ENCODE measurements around the gene ADAMTS20.
"Not testable (repeated sequence)": the region's sequence is repeated elsewhere in the genome, so short reads cannot be mapped to it uniquely, and the experiment has no call there.

ADAMTS20 gene

DNA sequence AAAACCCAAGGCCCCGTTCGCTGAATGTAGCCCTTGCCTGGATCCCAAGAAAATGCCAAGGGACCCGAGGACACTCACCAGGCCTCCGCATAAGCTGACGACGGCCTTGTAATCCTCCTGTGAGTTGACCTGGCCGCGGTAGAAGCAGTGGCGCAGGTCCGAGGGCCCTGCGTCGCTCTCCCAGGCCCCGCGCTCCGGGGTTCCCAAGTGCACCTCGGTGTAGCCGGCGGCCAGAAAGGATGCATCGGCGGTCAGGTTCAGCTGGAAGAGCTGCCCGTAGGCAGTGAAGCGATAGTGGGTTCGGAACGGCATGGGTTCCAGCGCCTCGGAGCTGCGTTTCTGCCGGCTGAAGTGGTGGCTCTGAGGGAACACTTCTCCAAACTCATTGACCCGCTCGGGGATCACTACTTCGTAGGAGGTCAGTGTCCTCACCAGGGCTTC, 1.2 kb downstream of the ADAMTS20 start:
- TF ChIP-seq, protein P1, sequence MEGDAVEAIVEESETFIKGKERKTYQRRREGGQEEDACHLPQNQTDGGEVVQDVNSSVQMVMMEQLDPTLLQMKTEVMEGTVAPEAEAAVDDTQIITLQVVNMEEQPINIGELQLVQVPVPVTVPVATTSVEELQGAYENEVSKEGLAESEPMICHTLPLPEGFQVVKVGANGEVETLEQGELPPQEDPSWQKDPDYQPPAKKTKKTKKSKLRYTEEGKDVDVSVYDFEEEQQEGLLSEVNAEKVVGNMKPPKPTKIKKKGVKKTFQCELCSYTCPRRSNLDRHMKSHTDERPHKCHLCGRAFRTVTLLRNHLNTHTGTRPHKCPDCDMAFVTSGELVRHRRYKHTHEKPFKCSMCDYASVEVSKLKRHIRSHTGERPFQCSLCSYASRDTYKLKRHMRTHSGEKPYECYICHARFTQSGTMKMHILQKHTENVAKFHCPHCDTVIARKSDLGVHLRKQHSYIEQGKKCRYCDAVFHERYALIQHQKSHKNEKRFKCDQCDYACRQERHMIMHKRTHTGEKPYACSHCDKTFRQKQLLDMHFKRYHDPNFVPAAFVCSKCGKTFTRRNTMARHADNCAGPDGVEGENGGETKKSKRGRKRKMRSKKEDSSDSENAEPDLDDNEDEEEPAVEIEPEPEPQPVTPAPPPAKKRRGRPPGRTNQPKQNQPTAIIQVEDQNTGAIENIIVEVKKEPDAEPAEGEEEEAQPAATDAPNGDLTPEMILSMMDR (conservative IDR thresholded peaks at IDR 0.05): no peak
- TF ChIP-seq ZFX (IDR thresholded peaks at IDR 0.05): no peak
- no peak overlapping the region for H3K27ac ChIP-seq

DNA sequence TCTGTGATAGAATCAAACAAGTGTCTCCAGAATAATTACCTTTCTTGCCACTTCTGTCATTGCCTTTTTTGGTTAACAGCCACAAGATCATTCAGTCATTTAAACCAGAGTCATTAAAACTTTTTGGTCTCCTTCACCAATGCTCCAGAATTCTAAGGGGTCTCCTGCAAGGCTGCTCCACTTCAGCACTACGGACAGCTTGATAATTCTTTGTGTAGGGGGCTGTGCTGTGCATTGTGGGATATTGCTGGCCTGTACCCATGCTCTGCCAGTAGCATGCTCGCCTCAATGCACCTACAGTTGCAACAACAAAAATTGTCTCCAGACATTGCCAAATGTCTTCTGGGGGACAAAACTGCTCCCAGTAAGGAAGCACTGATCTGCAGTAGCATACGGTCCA, 7.3 kb downstream of the ADAMTS20 start:
- no peak overlapping the region for H3K27ac ChIP-seq
- TF ChIP-seq ZFX (IDR thresholded peaks at IDR 0.05): no peak
- TF ChIP-seq, protein P1 (conservative IDR thresholded peaks at IDR 0.05): no peak

DNA sequence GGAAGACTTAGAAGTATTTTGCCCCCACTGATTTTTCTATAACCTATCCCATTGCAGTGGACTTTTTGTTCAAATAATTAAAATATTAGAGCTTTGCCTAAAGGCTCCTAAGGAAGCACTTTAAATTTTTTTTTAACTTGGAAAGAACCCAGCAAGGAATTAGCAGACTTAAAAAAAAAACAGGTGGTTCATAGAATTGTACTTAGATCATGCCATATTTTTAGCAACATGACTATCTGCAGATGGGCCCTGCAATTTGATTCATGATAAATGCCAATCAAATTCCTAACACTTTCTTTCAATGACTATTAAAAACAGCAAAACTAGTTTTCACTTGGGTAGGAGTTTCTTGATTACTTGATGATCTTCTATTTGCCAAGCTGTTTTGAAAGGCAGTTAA, 11.5 kb downstream of the ADAMTS20 start:
- TF ChIP-seq, protein P1 (conservative IDR thresholded peaks at IDR 0.05): no peak
- TF ChIP-seq ZFX (IDR thresholded peaks at IDR 0.05): no peak
- no peak overlapping the region for H3K27ac ChIP-seq

DNA sequence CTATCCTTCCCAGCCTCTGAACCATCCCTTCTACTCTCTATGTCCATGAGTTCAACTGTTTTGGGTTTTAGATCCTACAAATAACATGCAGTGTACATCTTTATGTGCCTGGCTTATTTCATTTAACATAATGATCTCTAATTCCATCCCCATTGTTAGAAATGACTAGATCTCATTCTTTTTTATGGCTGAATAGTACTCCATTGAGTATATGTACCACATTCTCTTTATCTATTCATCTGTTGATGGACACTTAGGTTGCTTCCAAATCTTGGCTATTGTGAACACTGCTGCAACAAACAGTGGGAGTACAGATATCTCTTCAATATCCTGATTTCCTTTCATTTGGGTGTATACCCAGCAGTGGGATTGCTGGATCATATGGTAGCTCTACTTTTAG, 14.3 kb downstream of the ADAMTS20 start:
- H3K27ac ChIP-seq: not testable (repeated sequence)

DNA sequence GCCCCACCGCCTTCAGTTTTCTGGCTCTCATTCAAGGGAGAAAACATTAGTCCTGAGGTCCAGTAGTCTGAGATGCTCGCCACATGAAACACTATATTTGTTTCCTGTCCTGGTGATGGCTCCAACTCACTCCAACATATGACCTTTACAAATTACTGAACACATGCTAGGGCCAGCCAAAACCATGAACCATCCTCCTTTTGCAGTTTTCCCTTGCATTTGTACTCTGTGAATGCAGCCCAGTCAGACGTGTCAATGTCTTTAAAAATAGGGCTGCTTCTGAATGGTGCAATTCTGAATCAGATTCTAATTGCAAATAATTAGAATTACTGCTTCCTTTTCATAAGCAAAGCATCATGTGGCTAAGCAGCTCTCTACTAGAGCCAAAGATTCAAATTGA, 36.0 kb downstream of the ADAMTS20 start:
- H3K27ac ChIP-seq: no peak overlapping the region
- TF ChIP-seq ZFX (IDR thresholded peaks at IDR 0.05): no peak
- TF ChIP-seq, protein P1 (conservative IDR thresholded peaks at IDR 0.05): no peak

DNA sequence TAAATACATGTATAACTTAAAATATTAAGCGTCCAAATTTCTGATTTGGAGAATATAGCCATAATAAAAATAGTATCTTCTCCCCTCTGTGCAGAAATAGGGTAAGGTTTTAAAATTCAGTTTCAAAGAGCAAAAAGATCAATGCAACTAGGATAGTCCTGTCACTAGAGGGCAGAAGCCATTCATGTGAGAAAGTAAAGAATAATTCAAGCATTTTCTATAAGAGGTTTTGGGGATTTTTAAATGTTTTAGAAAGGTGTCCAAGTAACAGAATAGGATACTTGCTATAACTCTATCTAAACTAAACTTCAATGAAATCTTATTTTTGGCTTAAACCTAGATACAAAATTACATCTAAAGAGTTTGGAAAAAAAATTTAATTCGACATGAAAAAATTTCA, 50.3 kb downstream of the ADAMTS20 start:
- H3K27ac ChIP-seq: no peak overlapping the region
- TF ChIP-seq, protein P1 (conservative IDR thresholded peaks at IDR 0.05): peak; percentile 71
- TF ChIP-seq ZFX (IDR thresholded peaks at IDR 0.05): no peak

DNA sequence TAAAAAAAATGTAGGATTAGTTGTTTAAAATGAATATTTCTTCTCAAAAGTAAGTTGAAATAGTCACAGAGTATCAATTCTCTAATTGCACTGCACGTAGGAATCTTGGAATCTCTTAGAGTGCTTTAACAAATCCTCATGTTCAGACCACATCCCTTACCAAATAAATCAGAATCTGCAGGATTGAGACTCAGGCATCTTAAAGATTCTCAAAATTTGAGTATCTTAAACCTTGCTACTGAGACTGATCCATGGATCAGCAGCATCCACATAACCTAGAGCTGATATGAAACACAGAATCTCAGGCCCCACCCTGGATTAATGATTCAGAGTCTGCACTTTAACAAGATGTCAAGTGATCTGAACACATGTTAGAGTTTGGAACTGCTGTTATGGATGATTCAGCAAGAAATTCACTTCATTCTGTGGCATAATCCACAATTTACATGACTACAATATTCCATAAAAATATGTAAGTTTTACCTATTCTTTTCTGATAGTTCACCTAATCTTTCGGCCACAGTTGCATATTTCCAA, 58.7 kb downstream of the ADAMTS20 start:
- no peak for TF ChIP-seq ZFX (IDR thresholded peaks at IDR 0.05)
- TF ChIP-seq, protein P1 (conservative IDR thresholded peaks at IDR 0.05): no peak

DNA sequence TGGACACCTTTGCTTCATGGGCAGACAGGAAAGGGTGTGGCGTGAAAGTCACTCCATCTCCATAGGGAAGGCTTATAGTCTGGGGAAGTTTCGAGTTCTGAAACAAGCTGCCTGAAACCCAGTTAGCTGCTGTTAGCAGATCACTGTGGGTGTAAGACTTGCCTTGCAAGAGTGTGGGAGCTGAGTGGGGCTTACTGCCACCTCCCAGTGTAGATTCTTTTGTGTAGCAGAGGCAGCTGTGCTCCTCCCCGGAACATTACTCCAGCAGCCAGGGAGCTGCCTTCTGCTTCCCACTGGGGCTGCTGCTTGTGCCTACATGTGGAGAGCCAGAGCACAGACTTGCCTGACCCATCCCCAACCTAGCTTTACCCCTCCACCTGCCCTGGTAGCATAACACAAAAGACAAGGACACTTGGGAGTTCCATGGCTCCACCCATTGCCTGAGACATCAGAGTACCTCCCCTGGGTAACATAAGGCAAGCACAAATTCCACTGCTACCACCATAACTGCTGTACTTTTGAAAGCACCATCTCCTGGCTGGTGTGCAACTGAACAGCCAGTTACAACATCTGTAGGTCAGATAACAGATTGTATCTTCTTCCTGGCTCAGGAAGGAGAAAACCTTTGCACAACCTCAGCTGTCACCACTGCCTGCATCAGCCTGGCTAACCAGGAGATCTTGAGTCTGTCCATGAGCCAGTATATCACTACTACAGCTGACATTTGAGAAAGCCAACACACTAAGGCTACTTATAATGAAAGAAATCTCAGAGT, 69.5 kb downstream of the ADAMTS20 start:
- TF ChIP-seq, protein P1 (conservative IDR thresholded peaks at IDR 0.05): no peak
- TF ChIP-seq ZFX (IDR thresholded peaks at IDR 0.05): no peak
- H3K27ac ChIP-seq: no peak overlapping the region

More for the DNA sequence above, 58.7 kb downstream of the ADAMTS20 start:
- H3K27ac ChIP-seq: no peak overlapping the region
